H1 (cell line): Measurements from ENCODE around the gene IFNAR2. TPM values are rescaled to one million over a fixed set of nuclear protein-coding genes. Genes with fewer than 3 reads are reported as not detected.
A peak's percentile ranks its signal among the peaks of the same experiment; 100 is the strongest.

Experiments used
- CBX5 ChIP-seq: fragments of 300-800, 300-1000 bp; sonication (generic); IDR thresholded peaks from 2 replicates; pipeline ENCODE4 v1.7.1; 2016; ENCODE audit warnings: antibody characterized with exemption, low read length, low read depth
- CHD2 ChIP-seq: IDR thresholded peaks from 2 replicates; pipeline ENCODE4 v1.6.1; 2012; ENCODE audit warnings: low read length, improper control_type of control experiment
- CREB1 ChIP-seq: IDR thresholded peaks from 2 replicates; pipeline ENCODE4 v1.6.1; 2012; ENCODE audit warnings: inconsistent platforms
- EGR1 ChIP-seq: IDR thresholded peaks from 2 replicates; pipeline ENCODE4 v1.6.1; 2011; ENCODE audit warnings: low read depth, low read length, borderline replicate concordance
- GTF2F1 ChIP-seq: IDR thresholded peaks from 2 replicates; pipeline ENCODE4 v1.6.1; 2012; ENCODE audit warnings: low read depth, low read length, improper control_type of control experiment, borderline replicate concordance
- MAFK ChIP-seq: IDR thresholded peaks from 2 replicates; pipeline ENCODE4 v1.6.1; 2012; ENCODE audit warnings: low read depth, mild to moderate bottlenecking, improper control_type of control experiment, low read length
- POLR2AphosphoS5 ChIP-seq: IDR thresholded peaks from 2 replicates; pipeline ENCODE4 v1.6.1; 2011; ENCODE audit warnings: low read depth, low read length
- POU5F1 ChIP-seq: IDR thresholded peaks from 2 replicates; pipeline ENCODE4 v1.6.1; 2011; ENCODE audit warnings: low read depth, mild to moderate bottlenecking, low read length, moderate library complexity
- SIN3A ChIP-seq, 2 experiments: IDR thresholded peaks in 1 of 2; conservative IDR thresholded peaks in 1 of 2; 2 replicates each; pipeline ENCODE4 v1.6.1; 2011 to 2012; ENCODE audit warnings: low read length in 2 of 2, improper control_type of control experiment in 1 of 2, low read depth in 1 of 2, mild to moderate bottlenecking in 1 of 2
- polyA plus RNA-seq, 7 experiments: library from polyadenylated mRNA; depleted of rRNA in 3 of 7; stranded (reverse) in 5 of 7; unstranded in 2 of 7; fragments of >200 nt in 5 of 7; fragments of 200-250 nt in 2 of 7; gene quantifications; 1 replicate in 5 of 7; 2 replicates in 1 of 7; 4 replicates in 1 of 7; pipeline versions ENCODE4 v1.2.1 to v1.2.3, GENCODE V29; 2011 to 2013; ENCODE audit warnings: missing spikeins in 2 of 7, mixed read lengths in 2 of 7
- total RNA-seq: library from RNA; stranded (reverse); fragmentation: NEBNext Ultra II Directional; extraction: Animal tissue kit (Norgen Biotek cat#: 25700); gene quantifications from 2 replicates; pipeline ENCODE4 v1.2.1, GENCODE V29; 2021
- TF ChIP-seq, protein P1 (sequence below): fragments of 300-600 bp; sonication (generic); IDR thresholded peaks from 2 replicates; pipeline ENCODE4 v1.7.1; 2012; ENCODE audit warnings: low read length, moderate library complexity, mild to moderate bottlenecking, inconsistent platforms; ENCODE audit not compliant: insufficient replicate concordance

Gene IFNAR2
- total and polyA plus RNA-seq, 2 of the 8 experiments (the other 6 are each of a cell fraction or from before 2014, with no cell fraction given): 12.2 to 16.1 TPM

DNA sequence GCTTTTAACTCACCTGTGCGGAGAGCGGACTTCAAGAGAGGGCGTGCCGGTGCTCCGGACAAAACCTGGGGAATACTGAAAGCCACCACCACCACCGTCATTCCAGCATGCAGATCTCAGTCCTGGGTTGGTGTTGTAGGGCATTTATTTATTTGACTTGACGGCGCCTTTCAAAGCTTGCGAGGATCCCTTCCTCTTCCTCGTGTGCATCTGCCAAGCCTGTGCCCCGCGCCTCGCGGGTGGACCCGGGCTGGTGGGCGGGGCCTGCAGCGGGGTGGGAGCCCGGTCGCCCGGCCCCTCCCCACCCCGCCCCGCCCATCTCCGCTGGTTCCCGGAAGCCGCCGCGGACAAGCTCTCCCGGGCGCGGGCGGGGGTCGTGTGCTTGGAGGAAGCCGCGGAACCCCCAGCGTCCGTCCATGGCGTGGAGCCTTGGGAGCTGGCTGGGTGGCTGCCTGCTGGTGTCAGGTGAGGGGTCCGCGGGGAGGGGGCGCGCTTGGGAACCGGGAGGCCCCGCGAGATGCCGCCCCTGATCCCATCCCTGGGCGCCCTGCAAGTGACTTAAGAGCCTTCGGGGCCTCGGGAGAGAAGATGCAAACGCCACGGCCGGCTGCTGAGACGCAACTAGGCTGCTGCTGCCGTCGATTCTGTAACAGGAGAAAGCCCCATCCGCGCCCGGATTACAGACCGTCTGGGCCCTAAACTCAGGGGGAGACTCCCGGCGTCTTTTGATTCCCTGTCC is 36.5 kb downstream of the IFNAR2 start, which contains the start of gene IL10RB (continued):
- TF ChIP-seq, protein P1, sequence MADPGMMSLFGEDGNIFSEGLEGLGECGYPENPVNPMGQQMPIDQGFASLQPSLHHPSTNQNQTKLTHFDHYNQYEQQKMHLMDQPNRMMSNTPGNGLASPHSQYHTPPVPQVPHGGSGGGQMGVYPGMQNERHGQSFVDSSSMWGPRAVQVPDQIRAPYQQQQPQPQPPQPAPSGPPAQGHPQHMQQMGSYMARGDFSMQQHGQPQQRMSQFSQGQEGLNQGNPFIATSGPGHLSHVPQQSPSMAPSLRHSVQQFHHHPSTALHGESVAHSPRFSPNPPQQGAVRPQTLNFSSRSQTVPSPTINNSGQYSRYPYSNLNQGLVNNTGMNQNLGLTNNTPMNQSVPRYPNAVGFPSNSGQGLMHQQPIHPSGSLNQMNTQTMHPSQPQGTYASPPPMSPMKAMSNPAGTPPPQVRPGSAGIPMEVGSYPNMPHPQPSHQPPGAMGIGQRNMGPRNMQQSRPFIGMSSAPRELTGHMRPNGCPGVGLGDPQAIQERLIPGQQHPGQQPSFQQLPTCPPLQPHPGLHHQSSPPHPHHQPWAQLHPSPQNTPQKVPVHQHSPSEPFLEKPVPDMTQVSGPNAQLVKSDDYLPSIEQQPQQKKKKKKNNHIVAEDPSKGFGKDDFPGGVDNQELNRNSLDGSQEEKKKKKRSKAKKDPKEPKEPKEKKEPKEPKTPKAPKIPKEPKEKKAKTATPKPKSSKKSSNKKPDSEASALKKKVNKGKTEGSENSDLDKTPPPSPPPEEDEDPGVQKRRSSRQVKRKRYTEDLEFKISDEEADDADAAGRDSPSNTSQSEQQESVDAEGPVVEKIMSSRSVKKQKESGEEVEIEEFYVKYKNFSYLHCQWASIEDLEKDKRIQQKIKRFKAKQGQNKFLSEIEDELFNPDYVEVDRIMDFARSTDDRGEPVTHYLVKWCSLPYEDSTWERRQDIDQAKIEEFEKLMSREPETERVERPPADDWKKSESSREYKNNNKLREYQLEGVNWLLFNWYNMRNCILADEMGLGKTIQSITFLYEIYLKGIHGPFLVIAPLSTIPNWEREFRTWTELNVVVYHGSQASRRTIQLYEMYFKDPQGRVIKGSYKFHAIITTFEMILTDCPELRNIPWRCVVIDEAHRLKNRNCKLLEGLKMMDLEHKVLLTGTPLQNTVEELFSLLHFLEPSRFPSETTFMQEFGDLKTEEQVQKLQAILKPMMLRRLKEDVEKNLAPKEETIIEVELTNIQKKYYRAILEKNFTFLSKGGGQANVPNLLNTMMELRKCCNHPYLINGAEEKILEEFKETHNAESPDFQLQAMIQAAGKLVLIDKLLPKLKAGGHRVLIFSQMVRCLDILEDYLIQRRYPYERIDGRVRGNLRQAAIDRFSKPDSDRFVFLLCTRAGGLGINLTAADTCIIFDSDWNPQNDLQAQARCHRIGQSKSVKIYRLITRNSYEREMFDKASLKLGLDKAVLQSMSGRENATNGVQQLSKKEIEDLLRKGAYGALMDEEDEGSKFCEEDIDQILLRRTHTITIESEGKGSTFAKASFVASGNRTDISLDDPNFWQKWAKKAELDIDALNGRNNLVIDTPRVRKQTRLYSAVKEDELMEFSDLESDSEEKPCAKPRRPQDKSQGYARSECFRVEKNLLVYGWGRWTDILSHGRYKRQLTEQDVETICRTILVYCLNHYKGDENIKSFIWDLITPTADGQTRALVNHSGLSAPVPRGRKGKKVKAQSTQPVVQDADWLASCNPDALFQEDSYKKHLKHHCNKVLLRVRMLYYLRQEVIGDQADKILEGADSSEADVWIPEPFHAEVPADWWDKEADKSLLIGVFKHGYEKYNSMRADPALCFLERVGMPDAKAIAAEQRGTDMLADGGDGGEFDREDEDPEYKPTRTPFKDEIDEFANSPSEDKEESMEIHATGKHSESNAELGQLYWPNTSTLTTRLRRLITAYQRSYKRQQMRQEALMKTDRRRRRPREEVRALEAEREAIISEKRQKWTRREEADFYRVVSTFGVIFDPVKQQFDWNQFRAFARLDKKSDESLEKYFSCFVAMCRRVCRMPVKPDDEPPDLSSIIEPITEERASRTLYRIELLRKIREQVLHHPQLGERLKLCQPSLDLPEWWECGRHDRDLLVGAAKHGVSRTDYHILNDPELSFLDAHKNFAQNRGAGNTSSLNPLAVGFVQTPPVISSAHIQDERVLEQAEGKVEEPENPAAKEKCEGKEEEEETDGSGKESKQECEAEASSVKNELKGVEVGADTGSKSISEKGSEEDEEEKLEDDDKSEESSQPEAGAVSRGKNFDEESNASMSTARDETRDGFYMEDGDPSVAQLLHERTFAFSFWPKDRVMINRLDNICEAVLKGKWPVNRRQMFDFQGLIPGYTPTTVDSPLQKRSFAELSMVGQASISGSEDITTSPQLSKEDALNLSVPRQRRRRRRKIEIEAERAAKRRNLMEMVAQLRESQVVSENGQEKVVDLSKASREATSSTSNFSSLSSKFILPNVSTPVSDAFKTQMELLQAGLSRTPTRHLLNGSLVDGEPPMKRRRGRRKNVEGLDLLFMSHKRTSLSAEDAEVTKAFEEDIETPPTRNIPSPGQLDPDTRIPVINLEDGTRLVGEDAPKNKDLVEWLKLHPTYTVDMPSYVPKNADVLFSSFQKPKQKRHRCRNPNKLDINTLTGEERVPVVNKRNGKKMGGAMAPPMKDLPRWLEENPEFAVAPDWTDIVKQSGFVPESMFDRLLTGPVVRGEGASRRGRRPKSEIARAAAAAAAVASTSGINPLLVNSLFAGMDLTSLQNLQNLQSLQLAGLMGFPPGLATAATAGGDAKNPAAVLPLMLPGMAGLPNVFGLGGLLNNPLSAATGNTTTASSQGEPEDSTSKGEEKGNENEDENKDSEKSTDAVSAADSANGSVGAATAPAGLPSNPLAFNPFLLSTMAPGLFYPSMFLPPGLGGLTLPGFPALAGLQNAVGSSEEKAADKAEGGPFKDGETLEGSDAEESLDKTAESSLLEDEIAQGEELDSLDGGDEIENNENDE: no peak
- TF ChIP-seq MAFK (no peak), CHD2 (0 out of 2 replicates have a peak, but pooled peaks have one; percentile 26), POU5F1 (no peak), CBX5 (no peak), SIN3A (conservative IDR thresholded peaks at IDR 0.05 in 1 of 2, IDR thresholded peaks at IDR 0.05 in 1 of 2; ENCODE audit: low read depth in 1 of 2, low read length in 2 of 2) (0 out of 4 replicates have a peak, but pooled peaks of 1 of the 2 experiments have one; percentile 14), POLR2AphosphoS5 (peak; percentile 33; the same call in 1 of the 2 replicates), EGR1 (0 out of 2 replicates have a peak, but pooled peaks have one; percentile 21), GTF2F1 (no peak), CREB1 (peak; percentile 23; the same call in 1 of the 2 replicates)
